HCT116 (cell line): ENCODE data around the gene DCUN1D1.

Experiments used
- CTCF ChIP-seq, 3 experiments: fragments of 200-600 bp in 1 of 3; sonication (generic) in 1 of 3; IDR thresholded peaks in 2 of 3; conservative IDR thresholded peaks in 1 of 3; 2 replicates each; pipeline ENCODE4 v1.5.1; 2012 to 2017; ENCODE audit warnings: low read depth in 2 of 3, low read length in 2 of 3, antibody characterized with exemption in 1 of 3, borderline replicate concordance in 1 of 3, control low read depth in 1 of 3, mild to moderate bottlenecking in 1 of 3, mixed read lengths in 1 of 3, mixed run types in 1 of 3, moderate library complexity in 1 of 3; ENCODE audit not compliant: insufficient read depth in 1 of 3
- EZH2phosphoT487 ChIP-seq: fragments of 200-600 bp; IDR thresholded peaks from 2 replicates; pipeline ENCODE4 v1.6.1; 2018; ENCODE audit warnings: antibody characterized with exemption, borderline replicate concordance
- POLR2A ChIP-seq: IDR thresholded peaks from 2 replicates; pipeline ENCODE4 v1.7.0; 2011; ENCODE audit warnings: borderline replicate concordance; ENCODE audit not compliant: insufficient read depth, insufficient read length; ENCODE audit errors: extremely low read depth
- POLR2AphosphoS5 ChIP-seq: IDR thresholded peaks from 2 replicates; pipeline ENCODE4 v1.6.1; 2011; ENCODE audit warnings: mild to moderate bottlenecking, low read depth, low read length, moderate library complexity
- REST ChIP-seq: IDR thresholded peaks from 2 replicates; pipeline ENCODE4 v1.6.1; 2012; ENCODE audit warnings: low read depth
- SIN3A ChIP-seq: IDR thresholded peaks from 2 replicates; pipeline ENCODE4 v1.6.1; 2012; ENCODE audit warnings: low read depth
- SP1 ChIP-seq: IDR thresholded peaks from 2 replicates; pipeline ENCODE4 v1.6.1; 2012; ENCODE audit warnings: low read depth

- TF ChIP-seq CTCF (IDR thresholded peaks at IDR 0.05 in 2 of 3, conservative IDR thresholded peaks at IDR 0.05 in 1 of 3; ENCODE audit: borderline replicate concordance in 1 of 3, insufficient read depth in 1 of 3, low read depth in 2 of 3, low read length in 2 of 3) (no peak), EZH2phosphoT487 (no peak), REST (no peak), SIN3A (no peak), POLR2AphosphoS5 (no peak), POLR2A (no peak), SP1 (no peak)
Observed at GRCh38 chr3:182973047-182973446, 7.3 kb downstream of the DCUN1D1 start.
